Measurements from ENCODE around the gene TUBA4A. TPM values are rescaled to one million over a fixed set of nuclear protein-coding genes. Genes with fewer than 3 reads are reported as not detected.

Gene TUBA4A
- total and polyA plus RNA-seq, 10 of the 15 experiments (the other 5 are each of a cell fraction or from before 2014, with no cell fraction given): 58.2 to 325 (median 134) TPM

GRCh38 chr2:219206328-219207133 lies 47.2 kb downstream of the TUBA4A start, which contains the start of gene ZFAND2B (continued):
- TF ChIP-seq TBL1XR1 (IDR thresholded peaks at IDR 0.05; ENCODE audit: low read depth, low read length) (no peak; the same call in 1 of the 2 replicates), CEBPB (IDR thresholded peaks at IDR 0.05; ENCODE audit: borderline replicate concordance in 1 of 2, low read depth in 2 of 2, low read length in 2 of 2) (no peak), BRCA1 (IDR thresholded peaks at IDR 0.05; ENCODE audit: low read depth, low read length) (no peak), MYB (IDR thresholded peaks at IDR 0.05; ENCODE audit: borderline replicate concordance, low read depth, low read length) (no peak), NFYB (IDR thresholded peaks at IDR 0.05; ENCODE audit: insufficient read depth, low read depth, low read length) (no peak), TAF1 (IDR thresholded peaks at IDR 0.05; ENCODE audit: borderline replicate concordance, low read depth, low read length) (peak; percentile 90), JUND (IDR thresholded peaks at IDR 0.05; ENCODE audit: low read depth, low read length) (peak; percentile 68; the same call in 1 of the 2 replicates), SUPT20H (IDR thresholded peaks at IDR 0.05; ENCODE audit: borderline replicate concordance, control insufficient read depth, low read depth, low read length) (no peak), CUX1 (IDR thresholded peaks at IDR 0.05; ENCODE audit: insufficient replicate concordance, low read depth, low read length) (no peak), HSF1 (IDR thresholded peaks at IDR 0.05; ENCODE audit: low read depth, low read length) (no peak), MAX (IDR thresholded peaks at IDR 0.05; ENCODE audit: low read depth, low read length) (no peak; the same call in 1 of the 2 replicates), HCFC1 (IDR thresholded peaks at IDR 0.05; ENCODE audit: low read length) (no peak; the same call in 1 of the 2 replicates), HDAC6 (IDR thresholded peaks at IDR 0.05; ENCODE audit: unreplicated experiment) (no peak), MXI1 (IDR thresholded peaks at IDR 0.05; ENCODE audit: low read depth, low read length) (peak; percentile 54), HDAC2 (IDR thresholded peaks at IDR 0.05) (no peak)

Data from GM12878 (cell line).